Raji (cell line): Measurements from ENCODE around the gene GPX2.

ENCODE experiments used
- POLR2A ChIP-seq: IDR thresholded peaks from 2 replicates; pipeline ENCODE4 v1.6.1; 2011; ENCODE audit warnings: low read depth, low read length, control low read depth; ENCODE audit not compliant: insufficient read depth

The GPX2 gene

DNA sequence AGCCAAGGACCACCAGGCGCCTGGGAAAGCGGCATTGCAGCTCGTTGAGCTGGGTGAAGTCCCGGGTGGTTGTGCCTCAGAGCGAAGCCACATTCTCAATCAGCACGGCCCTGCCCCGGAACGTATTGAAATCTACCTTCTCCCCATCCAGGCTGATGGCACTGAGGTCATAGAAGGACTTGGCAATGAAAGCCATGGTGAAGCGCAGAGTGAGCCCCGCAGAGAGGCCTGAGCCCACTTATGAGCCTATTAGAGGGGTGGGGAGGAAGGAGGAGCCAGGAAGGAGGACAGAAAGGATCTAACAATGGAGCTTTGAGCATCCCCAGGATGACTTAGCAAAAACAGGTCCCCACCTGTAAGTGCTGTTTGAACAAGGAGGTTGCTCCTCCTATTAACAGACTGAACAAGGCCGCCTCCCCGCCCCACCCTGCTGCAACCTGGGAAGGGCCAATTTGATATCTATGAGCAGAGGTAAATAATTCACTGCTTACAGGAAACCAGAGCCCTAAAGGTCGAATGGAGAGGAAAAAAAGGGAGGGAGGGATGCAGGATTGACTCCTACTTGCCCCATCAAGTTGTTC, at the start of gene GPX2:
GPX2 (minus strand) TSS at position 215 of the 581 bp plus-strand sequence; CDS start at position 196, 19 bp downstream.
- TF ChIP-seq POLR2A, result no peak

- TF ChIP-seq POLR2A, result no peak
These were observed 48.4 kb upstream of the GPX2 start for GRCh38 chr14:64990939-64991338.

- TF ChIP-seq POLR2A, result no peak
These were observed 47.8 kb upstream of the GPX2 start for GRCh38 chr14:64990296-64990695.

- TF ChIP-seq POLR2A, result no peak
These were observed 44.9 kb upstream of the GPX2 start for GRCh38 chr14:64987438-64987767.

DNA sequence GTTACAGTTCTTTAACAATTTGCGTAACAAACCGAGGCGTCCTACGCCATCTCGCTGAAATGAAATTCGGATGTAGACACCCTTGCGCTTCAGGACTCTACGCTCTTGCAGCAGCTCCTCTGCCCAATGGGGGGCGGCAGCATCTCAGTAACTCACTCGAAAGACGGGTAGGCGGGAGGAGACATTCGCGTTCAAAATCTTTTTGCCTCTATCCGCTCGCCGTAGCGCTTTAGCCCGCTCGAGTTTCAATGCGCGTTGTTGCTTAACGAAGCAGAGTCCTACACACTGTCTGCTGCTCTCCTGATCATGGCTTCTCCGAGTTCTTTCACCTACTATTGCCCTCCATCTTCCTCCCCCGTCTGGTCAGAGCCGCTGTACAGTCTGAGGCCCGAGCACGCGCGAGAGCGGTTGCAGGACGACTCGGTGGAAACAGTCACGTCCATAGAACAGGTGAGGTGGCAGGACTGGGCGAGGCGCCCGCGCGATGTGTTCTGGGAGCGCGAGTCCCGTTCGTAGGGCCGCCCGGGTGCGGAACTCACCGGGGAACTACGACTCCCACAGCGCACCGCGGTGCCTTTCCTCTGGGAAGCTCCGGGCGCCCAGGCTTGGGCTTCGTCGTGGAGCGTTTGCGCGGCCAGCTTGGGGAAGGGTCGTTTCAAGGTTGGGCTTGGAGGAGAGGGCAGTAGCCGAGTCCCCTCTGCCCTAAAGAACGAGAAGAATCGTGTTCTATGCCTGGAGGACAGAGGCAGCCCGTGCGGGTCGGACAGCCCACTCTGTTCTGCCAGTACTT, 44.3 kb upstream of the GPX2 start, which contains the start of gene FNTB:
FNTB (plus strand) TSS at position 248 of the 790 bp plus-strand sequence; CDS start at position 307, 59 bp downstream.
- peak; percentile 88 for TF ChIP-seq POLR2A

DNA sequence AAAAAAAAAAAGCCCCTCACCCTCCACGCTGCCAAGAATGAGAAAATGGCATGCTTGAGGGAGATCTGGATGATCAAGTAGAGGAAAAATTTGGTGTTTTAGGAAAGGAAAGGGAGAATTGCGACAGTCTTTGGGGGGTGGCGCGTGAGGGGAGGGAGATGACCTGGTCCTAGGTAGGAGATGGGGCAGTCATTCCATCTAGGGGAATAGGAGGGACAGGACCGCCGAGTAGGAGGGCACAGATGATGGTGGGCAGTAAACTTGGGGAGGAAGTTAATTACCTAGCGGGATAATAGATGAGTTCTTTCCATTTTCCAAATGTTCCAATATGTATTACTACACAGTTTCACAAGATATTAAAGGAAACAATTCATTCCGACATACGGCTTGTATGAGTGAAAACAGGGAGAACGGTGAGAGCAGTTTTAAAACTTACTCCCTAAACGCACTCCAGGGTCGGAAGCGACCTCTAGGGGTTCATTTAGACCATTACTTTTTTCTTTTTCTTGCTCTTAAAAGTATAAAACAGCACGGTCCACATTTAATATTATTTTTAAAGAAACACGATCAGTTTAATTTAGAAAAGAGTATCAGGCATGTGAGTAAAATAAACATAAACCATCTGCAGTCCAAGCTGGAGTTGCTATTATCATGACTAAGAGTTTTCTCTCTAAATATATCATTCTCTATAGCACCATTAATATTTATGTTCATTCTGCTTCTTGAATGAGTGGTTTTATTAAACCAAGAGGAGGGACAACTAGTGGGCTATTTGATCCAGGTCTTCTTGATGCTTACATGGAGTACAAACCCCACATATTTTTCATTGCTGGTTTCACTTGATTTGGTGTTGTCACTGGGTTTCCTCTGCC, 41.1 kb upstream of the GPX2 start:
- TF ChIP-seq POLR2A, result no peak

GRCh38 chr14:64979336-64980074, 37.0 kb upstream of the GPX2 start:
- TF ChIP-seq POLR2A, result no peak

GRCh38 chr14:64974563-64974962, 32.0 kb upstream of the GPX2 start:
- no peak for TF ChIP-seq POLR2A

- TF ChIP-seq POLR2A, result no peak
These were observed 31.3 kb upstream of the GPX2 start for GRCh38 chr14:64973826-64974225.

DNA sequence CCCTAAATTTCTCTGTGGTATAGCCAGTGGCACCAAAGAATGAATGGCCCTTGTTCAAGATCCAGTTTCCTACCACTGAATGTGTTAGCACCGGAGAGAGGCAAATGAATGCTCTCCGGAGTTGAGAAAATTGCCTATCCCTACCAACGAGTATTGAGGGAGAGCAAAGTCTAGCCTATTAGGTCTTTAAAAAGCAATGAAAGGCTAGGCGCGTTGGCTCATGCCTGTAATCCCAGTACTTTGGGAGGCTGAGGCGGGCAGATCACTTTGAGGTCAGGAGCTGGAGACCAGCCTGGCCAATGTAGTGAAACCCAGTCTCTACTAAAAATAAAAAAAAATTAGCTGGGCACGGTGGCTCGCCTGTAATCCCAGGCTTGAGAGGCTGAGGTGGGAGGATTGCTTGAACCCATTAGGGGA, 30.5 kb upstream of the GPX2 start:
- TF ChIP-seq POLR2A, result no peak

GRCh38 chr14:64971943-64972791, 29.6 kb upstream of the GPX2 start, which contains the start of gene RAB15:
TSS of gene RAB15 (minus strand) at chr14:64972336. CDS start at chr14:64972076, 260 bp downstream.
- no peak for TF ChIP-seq POLR2A

- TF ChIP-seq POLR2A, result no peak
These were observed 29.0 kb upstream of the GPX2 start for GRCh38 chr14:64971491-64971942.

- TF ChIP-seq POLR2A, result no peak
These were observed 28.4 kb upstream of the GPX2 start for GRCh38 chr14:64970776-64971477.

DNA sequence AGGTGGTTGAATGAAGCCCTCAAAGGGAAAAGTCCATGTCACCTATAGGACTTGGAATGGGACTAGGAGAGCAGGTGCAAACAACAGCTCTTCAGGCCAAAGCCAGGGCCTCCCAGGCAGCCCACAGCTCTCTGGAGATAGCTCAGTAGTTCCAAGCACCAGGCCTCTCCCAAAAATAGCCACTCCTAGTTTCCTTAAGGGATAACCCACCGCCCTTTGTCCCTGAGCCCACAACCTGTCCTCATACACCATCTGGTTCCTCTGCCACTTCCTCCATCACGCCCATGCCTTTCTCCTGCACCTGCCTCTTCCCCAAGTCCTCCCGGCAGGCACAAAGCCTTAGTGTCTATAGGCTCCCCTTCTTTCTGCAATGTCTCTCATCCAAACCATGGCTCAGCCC, 27.5 kb upstream of the GPX2 start:
- no peak for TF ChIP-seq POLR2A

DNA sequence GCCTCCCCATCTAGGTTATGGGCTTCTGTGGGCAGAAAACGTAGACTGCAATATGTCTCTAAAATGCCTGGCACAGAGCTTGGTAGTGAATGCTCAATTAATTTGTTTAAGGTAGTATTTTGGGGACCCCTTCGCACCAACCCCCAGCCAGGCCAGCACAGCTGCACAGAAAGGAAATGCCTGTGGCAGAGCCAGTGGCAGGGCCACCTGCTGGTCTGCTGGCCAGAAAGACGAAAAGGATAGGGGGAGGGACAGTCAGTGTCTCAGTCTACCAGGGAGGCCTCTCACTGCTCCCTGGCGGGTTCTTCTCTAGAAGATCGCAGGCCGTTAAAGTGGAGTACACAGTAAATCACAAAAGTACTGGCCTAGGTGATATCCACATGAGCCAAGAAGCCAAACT, 26.1 kb upstream of the GPX2 start:
- no peak for TF ChIP-seq POLR2A
